ENCODE measurements around the gene ADGRE3. TPM values are rescaled to one million over a fixed set of nuclear protein-coding genes. Genes with fewer than 3 reads are reported as not detected.
"Not testable (repeated sequence)": the region's sequence is repeated elsewhere in the genome, so short reads cannot be mapped to it uniquely, and the experiment has no call there.

ADGRE3 gene
- total RNA-seq, 2 experiments from 2014 or later = not detected

DNA sequence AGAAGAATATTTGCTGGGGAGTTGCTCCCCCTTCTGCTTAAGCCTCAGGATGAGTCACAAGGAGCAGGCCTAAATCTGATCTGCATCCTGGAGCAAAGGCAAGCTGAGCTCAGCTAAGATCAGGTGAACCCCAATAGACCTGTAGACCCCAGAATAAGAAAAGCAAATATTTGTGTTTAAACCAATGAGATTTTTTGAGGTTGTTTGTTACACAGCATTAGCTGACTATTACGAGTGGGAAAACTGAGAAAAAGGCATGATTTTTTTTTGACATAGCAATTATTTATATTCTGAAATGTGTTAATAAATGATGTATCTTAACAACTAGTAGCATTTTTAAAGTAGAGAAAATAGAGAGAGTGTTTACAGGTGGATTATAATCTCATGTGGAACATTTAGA, 45.1 kb downstream of the ADGRE3 start:
- H3K4me2 ChIP-seq (ENCODE audit: low read length) = no peak overlapping the region
- ChIA-PET CTCF (ENCODE audit: unreplicated experiment) (no interaction called here), POLR2A (interaction anchor here (0.6 to 0.9 kb wide), 2 partner anchors 60 to 627 kb away, joined by 3 read pairs; partner anchors contain the start of gene ZNF333)
- H3K27ac ChIP-seq (ENCODE audit: low read depth, low read length, poor library complexity, severe bottlenecking) = no peak overlapping the region
- H3K9me2 ChIP-seq (ENCODE audit: insufficient read depth, low read length) = no peaks in the 10 kb centered on the region
- H3K4me1 ChIP-seq (ENCODE audit: insufficient read depth, low read length, poor library complexity, severe bottlenecking) = peaks cover 8% of the 10 kb centered on the region
- no peaks in the 10 kb centered on the region for H4K20me1 ChIP-seq (ENCODE audit: insufficient read depth, low read length)
- peaks cover 8% of the 10 kb centered on the region; the same call in 1 of the 2 replicates for H3K9me3 ChIP-seq (ENCODE audit: low read length)
- H2AFZ ChIP-seq (ENCODE audit: low read length) = no peak overlapping the region
- H3K4me3 ChIP-seq (ENCODE audit: low read depth, low read length, poor library complexity, severe bottlenecking) = no peak overlapping the region
- no peak for TF ChIP-seq EZH2phosphoT487 (IDR thresholded peaks at IDR 0.05; ENCODE audit: borderline replicate concordance, low read depth, low read length)
- TF ChIP-seq, protein P1, sequence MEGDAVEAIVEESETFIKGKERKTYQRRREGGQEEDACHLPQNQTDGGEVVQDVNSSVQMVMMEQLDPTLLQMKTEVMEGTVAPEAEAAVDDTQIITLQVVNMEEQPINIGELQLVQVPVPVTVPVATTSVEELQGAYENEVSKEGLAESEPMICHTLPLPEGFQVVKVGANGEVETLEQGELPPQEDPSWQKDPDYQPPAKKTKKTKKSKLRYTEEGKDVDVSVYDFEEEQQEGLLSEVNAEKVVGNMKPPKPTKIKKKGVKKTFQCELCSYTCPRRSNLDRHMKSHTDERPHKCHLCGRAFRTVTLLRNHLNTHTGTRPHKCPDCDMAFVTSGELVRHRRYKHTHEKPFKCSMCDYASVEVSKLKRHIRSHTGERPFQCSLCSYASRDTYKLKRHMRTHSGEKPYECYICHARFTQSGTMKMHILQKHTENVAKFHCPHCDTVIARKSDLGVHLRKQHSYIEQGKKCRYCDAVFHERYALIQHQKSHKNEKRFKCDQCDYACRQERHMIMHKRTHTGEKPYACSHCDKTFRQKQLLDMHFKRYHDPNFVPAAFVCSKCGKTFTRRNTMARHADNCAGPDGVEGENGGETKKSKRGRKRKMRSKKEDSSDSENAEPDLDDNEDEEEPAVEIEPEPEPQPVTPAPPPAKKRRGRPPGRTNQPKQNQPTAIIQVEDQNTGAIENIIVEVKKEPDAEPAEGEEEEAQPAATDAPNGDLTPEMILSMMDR (conservative IDR thresholded peaks at IDR 0.05; ENCODE audit: low read length) = no peak
- H3K36me3 ChIP-seq (ENCODE audit: insufficient read depth, low read length) = no peaks in the 10 kb centered on the region
- intact Hi-C loops (cut with micrococcal nuclease; ENCODE audit: unreplicated experiment) = no loop called here
- no peaks in the 10 kb centered on the region for H3K79me2 ChIP-seq (ENCODE audit: insufficient read depth, low read depth, low read length)
- no peak for DNase-seq (ENCODE audit: low spot score)
- BruUV-seq (replicated peaks) = no TSS peak

DNA sequence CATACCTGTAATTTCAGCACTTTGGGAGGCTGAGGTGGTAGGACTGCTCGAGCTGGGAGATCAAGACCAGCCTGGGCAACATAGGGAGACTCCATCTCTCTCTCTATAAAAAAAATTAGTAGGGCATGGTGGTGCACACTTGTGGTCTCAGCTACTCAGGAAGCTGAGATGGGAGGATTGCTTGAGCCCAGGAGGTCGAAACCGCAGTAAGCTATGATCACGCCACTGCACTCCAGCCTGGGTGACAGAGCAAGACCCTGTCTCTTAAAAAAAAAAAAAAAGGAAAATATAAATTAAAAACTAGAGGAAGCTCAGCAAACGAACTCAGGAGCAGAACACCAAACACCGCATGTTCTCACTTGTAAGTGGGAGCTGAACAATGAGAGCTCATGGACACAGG, 50.2 kb downstream of the ADGRE3 start:
- H2AFZ ChIP-seq (ENCODE audit: low read length); BruUV-seq (replicated peaks); H3K36me3 ChIP-seq (ENCODE audit: insufficient read depth, low read length); H3K9me3 ChIP-seq (ENCODE audit: low read length); H3K79me2 ChIP-seq (ENCODE audit: insufficient read depth, low read depth, low read length); H3K4me3 ChIP-seq (ENCODE audit: low read depth, low read length, poor library complexity, severe bottlenecking); H3K9me2 ChIP-seq (ENCODE audit: insufficient read depth, low read length); DNase-seq (ENCODE audit: low spot score); H3K27ac ChIP-seq (ENCODE audit: low read depth, low read length, poor library complexity, severe bottlenecking); H3K4me1 ChIP-seq (ENCODE audit: insufficient read depth, low read length, poor library complexity, severe bottlenecking); H4K20me1 ChIP-seq (ENCODE audit: insufficient read depth, low read length); CTCF ChIA-PET (ENCODE audit: unreplicated experiment); H3K4me2 ChIP-seq (ENCODE audit: low read length); intact Hi-C loops (cut with micrococcal nuclease; ENCODE audit: unreplicated experiment): not testable (repeated sequence)
- POLR2A ChIA-PET = interaction anchor here (0.6 to 0.9 kb wide), 4 partner anchors 22 to 33 kb away, joined by 3 to 6 read pairs (median 3); no protein-coding TSS in a partner anchor

DNA sequence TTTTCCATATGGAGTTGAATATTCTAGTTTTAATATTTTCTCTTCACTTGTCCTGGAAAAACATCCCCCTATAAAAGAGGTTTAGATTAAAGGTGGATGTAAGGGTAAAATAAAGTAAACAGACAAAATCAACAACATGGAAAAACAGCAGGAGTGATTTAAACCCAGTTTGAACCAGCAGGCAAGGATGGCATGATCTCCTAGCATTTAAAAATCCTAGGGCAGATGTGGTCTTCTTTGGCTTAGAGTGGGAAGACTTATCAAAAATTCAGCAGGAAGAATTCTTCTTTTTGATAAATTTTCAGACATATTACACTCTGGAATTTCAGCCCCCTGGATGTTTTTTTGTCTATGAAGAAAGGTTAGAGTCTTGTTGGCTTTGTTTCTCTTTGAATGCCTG, 55.2 kb downstream of the ADGRE3 start:
- intact Hi-C loops (cut with micrococcal nuclease; ENCODE audit: unreplicated experiment) = no loop called here
- H3K9me2 ChIP-seq (ENCODE audit: insufficient read depth, low read length) = no peaks in the 10 kb centered on the region
- no TSS peak for BruUV-seq (replicated peaks)
- no peak overlapping the region for H3K4me2 ChIP-seq (ENCODE audit: low read length)
- H3K4me1 ChIP-seq (ENCODE audit: insufficient read depth, low read length, poor library complexity, severe bottlenecking) = peaks cover 1% of the 10 kb centered on the region
- TF ChIP-seq EZH2phosphoT487 (IDR thresholded peaks at IDR 0.05; ENCODE audit: borderline replicate concordance, low read depth, low read length) = no peak
- TF ChIP-seq, protein P1 (conservative IDR thresholded peaks at IDR 0.05; ENCODE audit: low read length) = no peak
- ChIA-PET POLR2A (interaction anchor here (0.7 to 2.0 kb wide), 2 partner anchors 9 to 229 kb away, joined by 3 to 5 read pairs; no protein-coding TSS in a partner anchor), CTCF (ENCODE audit: unreplicated experiment) (no interaction called here)
- H3K27ac ChIP-seq (ENCODE audit: low read depth, low read length, poor library complexity, severe bottlenecking) = no peak overlapping the region
- H3K9me3 ChIP-seq (ENCODE audit: low read length) = peaks cover 17% of the 10 kb centered on the region
- H4K20me1 ChIP-seq (ENCODE audit: insufficient read depth, low read length) = no peaks in the 10 kb centered on the region
- H3K79me2 ChIP-seq (ENCODE audit: insufficient read depth, low read depth, low read length) = no peaks in the 10 kb centered on the region
- no peak for DNase-seq (ENCODE audit: low spot score)
- peaks cover 4% of the 10 kb centered on the region; the same call in 1 of the 2 replicates for H3K36me3 ChIP-seq (ENCODE audit: insufficient read depth, low read length)
- no peak overlapping the region for H2AFZ ChIP-seq (ENCODE audit: low read length)
- H3K4me3 ChIP-seq (ENCODE audit: low read depth, low read length, poor library complexity, severe bottlenecking) = no peak overlapping the region

All from OCI-LY7 (cell line).